HTERT RPE-1 (cell line): ENCODE data around the gene COL2A1.

Source experiments
- in situ Hi-C: fragments of 300-500 bp; cut with MboI; formaldehyde crosslinking; loops from 4 replicates; pipeline ENCODE4 v1.14.3; 2020; ENCODE audit warnings: low sequenced_read_pairs

The COL2A1 gene

DNA sequence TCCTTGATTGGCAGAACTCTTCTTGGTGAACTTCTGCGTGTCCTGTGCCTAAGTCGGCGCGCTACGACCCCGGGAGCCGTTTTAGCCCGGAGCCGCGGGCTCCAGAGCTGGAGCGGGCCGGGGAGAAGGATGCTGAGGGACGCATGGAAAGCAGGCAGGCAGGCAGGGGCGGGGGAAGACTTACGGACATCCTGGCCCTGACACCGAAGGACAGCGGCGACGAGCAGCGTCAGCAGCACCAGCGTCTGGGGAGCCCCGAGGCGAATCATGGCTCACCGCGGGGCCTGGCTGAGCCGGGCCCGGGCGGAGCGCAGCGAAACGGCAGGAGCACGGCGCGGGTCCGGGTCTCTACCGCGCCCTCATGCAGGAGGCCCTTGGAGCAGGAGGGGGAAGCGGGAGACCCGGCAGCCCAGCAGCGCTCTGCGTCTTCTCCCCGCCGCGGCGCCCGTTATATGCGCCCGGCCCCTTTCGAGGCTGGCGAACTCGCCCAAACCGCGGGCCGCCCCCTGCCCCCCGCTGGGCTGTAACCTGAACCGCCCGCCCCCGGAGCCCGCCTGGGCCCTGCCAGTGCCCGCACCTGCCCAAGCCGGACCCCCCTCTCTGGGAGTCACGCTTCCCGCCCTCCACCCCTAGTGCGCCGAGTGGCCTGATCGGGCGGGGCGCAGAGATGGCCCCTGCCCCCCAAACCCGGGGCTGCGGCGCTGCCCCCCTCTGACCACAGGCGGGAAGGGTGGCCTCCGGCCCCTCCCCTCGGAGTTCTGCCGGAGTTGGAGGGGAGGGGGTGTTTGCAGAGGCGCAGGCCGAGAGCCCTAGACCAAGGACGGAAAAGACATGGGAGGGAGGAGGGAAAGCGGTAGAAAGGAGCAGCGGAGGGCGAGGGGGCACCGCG is at the start of gene COL2A1:
COL2A1 (minus strand) TSS at position 424 of the 889 bp plus-strand sequence; CDS start at position 269, 155 bp downstream.
- in situ Hi-C loops = no loop called here

DNA sequence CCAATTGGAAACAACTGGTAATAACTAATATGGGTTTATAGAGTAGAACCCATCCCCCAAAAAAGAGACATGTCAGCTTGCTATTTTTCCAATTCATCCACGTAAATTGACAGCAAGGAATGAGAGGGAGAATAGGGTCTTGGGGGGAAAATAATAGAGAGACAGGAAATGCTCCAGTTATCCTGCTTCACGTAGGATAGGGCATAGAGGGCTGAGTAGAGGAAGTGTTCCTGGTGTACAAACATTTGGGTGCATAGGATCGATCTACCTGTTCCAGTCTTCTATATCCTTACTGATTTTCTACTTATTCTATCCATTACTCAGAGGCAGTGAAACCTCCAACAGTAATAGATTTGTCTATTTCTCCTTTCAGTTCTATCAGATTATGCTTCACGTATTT is 49.6 kb upstream of the COL2A1 start:
- in situ Hi-C loops = no loop called here

DNA sequence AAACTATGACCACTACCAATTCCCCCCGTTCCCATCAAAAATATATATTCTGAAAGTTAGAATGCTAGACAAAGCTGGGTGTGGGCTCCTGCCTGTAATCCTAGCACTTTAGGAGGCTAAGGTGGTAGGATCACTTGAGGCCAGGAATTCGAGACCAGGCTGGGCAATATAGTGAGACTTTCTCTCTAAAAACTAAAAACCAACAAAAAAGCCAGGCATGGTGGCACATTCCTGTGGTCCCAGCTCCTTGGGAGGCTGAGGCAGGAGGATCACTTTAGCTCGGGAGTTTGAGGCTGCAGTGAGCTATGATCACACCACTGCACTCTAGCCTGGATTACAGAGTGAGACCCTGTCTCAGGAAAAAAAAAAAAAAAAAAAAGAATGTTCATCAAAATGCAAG is 48.8 kb upstream of the COL2A1 start:
- in situ Hi-C loops = no loop called here

DNA sequence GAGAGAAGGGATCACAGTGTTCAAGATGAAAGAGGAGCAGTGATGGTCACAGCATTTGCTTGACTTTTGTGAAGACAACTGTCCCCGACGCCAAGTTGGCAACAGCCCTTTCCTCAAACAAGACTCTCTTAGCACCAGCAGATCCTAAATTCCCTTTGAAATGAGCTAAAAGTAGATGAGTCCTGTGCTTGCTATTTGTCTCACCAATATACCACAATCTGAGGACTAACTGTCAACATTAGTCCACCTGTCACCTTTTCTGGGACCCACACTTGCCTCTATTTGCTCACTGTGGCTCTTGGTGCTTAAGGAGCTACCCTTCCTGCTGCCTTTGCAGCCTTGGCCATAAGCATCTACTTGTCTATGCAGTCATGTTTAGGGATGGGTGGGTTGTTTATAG is 47.4 kb upstream of the COL2A1 start:
- in situ Hi-C loops = no loop called here

DNA sequence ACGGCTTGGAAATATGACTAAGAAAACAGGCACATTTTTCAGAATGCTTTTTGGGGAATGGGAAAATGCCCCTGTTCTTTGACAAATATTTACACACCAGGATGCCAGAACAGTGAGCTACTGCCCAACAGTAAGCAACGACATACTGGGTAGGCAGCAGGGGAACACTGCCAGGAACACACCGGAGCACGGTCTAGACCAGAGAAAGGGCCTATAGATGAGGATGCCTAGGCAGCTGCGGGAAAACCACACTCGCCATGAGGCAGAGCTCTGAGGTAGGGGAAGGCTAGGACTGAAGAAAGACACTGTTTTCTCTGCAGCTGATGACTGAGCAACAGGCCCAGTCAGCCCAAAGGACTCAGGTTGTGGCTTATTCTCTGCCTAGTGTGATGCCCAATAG is 45.9 kb upstream of the COL2A1 start:
- in situ Hi-C loops = no loop called here

DNA sequence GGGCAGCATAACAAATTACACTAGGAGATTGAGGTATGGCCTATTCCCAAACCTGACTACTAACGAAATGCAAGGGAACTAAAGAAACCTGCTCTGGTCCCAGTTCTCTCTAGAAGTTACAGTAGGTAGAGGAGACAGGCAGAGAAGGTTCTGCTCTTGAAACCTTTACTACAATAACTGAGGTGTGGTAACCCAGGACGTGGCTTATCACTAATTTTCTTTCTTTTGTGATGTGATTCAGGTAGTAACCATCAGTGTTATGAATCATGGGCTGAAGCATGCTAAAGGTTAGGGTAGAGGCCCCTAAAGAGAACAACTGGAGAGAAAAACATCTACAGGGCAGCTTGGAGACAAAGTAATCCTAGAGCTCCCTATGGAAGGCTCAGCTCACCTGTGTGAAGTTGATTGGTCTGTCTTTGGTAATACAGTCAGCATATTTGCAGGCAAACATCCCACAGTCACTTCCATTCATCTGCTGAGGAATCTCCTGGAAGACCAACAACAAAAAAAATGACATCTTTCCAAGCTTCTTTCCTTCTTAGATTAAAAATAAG is 41.8 kb upstream of the COL2A1 start:
- in situ Hi-C loops = no loop called here

DNA sequence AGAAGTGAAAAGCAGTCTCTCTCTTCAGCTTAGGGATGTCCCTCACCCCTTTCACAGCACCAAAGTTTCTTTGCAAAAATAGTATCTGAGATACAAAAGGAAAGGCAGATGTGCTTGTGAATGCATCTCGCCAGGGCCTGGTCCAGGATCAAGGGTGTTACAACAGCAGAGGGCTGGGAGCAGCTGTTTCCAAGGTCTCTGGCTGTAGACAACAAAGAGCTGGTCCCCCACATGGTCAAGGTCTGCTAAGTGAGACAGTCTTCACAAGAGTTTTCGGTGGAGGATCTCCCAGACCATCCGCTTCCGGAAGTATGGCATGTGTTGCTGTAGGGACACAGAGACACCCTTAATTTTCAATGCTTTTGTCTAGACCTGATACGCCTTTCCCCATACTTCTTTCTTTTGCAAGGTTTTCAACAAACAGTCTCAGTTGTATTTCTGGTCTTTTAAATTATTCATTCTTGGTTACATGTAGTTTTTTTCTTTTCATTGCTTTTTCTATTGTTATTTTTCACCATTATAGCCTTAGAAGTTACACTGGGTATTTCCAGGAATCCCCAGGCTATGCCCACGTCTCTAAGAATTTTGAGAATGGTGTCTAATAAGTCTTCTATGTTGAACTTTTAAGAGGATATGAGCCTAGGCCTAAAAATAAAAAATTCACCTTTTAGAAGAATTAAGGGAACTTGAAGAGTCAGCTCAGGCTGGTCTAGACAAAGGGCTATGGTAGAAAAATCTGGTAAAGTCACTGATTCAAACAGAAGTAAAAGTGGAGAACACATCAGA is 41.0 kb upstream of the COL2A1 start:
- in situ Hi-C loops = no loop called here

DNA sequence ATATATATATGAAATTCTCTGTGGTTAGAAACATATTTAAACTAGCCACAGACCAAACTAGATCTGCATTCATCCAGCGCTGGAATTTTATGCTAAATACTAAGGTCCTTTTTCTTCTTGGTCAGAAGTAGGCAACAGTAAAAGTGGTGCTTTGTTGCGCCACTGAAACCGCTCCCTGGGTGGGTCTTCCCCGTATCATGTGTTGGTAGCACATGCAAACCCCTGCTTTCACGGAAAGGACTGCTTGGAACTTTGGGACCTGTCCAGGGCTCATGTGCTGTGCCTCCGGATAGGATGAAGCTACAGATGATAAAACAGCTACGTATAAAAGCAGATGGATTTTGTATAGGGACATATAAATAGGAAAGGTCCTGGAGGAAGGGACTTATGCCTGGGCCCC is 40.1 kb upstream of the COL2A1 start:
- in situ Hi-C loops = no loop called here

DNA sequence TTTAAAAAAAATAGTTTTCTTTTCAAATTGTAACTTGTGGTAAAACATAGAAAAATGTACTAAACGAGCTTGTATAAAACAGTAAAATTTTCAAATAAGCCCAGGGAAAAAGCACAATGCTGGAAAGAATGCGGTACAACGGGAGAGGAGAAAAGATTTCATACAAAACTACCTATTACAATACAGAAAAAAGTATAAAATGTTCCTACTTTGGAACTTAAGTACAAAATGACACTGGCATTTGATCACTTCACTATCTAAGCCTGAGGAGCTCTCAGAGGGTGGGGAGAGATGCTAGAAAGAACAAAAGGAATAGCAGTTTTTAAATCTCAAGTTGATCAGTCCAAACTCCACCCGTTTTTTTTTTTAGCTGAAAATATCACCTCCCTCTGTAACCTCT is 39.5 kb upstream of the COL2A1 start:
- in situ Hi-C loops = no loop called here

DNA sequence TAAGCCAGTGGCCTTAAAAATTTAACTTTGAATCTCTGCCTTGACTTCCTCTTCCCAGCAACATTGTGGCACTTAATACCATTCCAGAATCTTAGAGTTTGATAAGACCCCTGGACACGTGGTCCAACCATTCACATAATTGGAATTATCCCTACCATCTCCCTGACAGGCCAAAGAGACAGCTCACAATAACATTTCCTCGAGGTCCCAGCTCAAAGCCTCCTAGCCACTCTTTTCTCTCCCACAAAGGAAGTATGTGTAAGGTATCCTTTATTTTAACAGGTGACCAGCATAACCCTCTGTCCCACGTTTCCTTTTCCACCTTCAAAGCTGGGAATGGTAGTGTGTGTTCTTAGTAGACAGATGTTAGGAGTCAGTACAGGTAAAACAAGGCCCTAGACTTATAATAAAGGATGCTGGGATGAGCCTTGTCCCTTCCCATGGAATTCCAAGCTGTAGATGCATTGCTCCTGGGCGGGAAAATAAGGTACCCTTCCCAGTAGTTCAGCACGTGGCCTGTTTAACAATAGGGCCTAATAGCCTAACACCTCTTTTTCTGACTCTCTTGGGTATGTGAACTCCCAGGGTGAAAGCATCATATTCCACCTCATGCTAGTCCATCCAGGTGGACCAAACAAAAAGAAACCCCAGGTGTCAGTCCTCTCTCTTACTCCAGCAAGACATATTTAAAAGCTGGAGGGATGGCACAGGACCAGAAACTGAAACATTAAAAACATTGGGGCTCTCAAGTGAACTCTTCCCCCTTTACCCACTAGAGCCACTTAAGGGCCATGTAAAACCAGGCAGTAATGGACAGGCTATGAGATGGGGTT is 37.5 kb upstream of the COL2A1 start:
- in situ Hi-C loops = no loop called here

DNA sequence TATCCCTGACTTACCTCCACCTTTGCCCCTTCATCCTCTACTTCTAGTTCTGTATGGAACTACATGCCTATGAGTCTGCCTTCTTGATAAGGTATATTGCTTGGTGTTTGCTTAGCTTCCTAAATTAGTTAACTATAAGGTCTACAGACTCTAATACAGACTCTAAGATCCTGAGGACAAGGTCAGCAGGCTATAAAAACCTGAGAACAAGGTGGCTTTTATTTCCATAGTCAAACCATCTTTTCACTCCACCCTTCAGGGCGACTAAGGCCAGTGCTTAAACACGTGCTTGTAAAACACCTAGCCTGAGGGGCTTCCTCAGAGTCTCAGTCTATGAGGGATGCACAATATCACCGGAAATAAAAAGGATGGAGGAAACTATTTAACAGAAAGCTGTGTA is 36.1 kb upstream of the COL2A1 start:
- in situ Hi-C loops = no loop called here

DNA sequence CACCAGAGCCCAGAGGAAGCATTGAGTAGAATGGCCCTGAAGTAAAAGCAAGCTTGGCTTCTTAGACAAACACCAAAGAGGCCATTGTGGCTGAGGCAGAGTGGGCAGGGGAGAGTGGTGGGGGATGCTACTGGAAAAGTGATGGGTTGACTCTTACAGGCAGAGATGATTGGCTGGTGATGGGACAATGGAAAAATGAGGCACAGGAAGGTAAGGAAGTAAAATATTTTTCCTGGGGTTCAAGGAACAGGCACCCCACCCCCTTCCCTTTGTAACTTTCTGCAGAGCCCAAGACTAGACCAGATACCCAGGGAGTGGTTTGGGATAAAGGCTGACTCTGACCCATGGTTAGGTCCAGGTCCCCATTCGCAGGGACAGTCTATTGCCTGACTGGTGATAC is 34.9 kb upstream of the COL2A1 start:
- in situ Hi-C loops = no loop called here

DNA sequence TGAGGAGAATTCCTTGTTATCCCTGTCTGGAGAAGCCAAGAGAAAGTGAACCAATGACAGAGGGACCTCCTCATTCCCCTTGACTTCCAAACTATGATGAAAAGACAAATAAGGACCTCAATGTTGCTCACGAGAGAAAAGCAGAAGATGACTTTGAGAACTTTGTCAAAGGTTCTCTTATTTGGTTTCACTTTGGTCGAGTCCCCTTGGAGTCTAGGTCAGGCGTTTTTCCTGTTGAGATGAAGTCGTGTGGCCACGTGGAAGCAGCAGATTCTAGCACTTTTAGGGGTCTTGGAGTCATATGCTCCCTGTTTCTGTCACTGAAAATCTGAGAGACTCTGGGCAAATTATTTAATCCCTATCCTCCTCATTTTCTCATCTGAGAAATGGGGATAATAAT is 33.8 kb upstream of the COL2A1 start:
- in situ Hi-C loops = no loop called here

DNA sequence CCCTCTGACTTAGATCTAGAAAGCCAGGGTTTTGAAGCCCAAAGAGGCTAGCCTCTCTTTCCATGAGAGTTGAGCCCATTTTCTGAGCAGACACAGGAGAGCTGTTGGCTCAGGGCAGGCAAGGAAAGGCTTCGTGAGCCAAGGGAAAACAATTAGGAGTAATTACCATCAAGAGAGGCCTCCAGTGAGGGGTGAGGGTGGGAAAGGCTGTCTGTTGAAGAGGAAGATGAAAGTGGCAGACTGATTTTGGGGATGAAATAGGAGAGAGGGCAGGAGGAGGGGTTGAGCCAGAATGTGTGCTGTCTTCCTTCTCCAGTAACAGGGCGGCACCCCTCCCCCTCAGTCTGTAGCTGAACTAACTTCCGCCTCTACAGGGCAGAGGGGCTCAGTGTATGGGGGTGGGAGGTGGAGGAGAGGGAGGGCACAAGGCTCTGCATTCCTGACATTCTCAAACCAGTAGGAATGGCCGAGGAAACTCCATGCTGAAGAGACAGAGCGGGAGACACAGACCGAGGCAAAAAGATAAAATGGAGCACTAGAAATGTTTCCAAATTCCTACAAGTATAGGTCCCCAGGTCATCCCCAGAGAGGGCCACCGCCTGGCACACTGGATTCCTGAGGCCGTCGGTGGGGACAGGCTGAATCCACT is 33.1 kb upstream of the COL2A1 start:
- in situ Hi-C loops = no loop called here

DNA sequence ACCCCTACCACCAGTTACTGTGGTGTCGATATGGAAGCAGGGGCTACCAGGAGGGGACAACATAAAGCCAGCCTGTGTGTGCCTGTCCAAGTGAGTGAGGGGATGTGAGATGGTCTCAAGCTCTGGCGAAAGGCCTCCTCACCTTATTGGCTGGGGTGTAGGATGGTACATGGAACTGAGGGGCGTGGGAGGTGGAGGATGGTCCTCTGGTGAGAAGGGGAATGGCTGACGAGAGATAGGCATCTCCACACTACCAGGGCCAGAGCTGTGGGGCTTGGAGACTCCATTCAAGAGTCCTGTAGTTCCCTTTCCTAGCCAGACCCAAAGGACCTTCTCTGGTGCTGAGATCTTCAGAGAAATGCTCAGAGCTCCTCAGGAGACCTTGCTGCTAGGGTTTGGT is 32.5 kb upstream of the COL2A1 start:
- in situ Hi-C loops = no loop called here

DNA sequence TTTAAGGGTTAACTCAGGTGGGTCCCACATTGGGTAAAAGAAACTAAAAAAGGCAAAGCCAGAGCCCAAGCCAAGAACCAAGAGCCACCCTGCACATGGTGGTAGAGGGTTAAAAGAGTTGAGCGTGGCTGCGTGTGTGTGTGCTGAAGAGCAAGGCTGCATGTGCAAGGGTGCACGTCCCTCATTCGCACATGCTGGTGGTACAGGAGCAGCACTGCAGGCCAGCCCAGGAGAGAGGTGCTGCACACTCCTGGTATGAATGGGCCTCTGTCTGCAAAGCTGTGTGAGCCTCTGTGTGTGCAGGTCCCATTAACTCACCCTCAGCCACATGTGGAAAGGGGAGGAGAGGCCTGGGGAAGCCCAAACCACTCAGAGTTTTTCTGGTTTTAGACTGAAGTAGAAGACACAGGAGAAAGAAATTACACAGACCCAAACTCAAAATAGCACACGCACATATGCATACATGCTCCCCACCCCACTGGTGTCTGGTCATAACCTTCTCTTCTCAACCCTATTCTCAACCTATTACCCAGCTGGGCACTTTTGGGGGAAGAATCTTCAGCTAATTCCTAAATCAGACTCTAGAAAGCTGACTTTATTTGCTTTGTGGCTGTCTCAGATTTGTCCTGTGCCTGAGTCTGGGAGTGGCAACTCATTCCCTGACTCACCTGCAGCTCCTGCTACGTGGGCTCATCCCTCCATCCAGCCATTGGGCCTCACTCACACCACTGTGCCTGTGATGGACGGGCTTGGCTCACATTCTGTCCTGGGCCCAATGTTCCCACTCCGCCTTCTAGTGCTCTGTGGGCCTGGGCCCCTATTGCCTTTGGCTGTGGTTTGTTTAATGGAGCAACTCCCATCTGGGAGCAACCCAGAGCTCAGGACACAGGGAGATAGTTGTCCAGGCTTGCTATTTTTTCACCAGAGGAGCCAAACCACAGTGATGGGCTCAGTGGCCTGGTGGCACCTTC is 30.8 kb upstream of the COL2A1 start:
- in situ Hi-C loops = no loop called here

DNA sequence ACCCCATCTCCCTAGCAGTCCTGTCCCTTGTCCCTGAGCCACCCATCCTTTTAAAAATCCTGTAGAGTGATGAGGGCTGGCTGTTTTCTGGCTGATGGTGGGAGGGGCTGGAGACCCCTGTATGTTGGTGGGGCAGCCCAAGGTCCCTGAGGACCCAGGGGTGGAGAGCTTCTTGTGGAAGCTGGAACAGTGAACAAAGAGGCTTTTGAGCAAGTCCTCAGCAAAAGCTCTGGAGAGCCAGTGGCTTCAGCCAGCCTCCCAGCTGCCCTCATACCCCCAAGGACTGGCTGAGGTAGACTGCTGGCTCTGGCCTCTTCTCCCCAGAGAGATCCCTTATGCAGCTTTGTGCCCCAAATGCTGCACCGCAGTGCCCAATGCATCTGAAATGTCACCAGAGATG is 29.2 kb upstream of the COL2A1 start:
- in situ Hi-C loops = no loop called here

DNA sequence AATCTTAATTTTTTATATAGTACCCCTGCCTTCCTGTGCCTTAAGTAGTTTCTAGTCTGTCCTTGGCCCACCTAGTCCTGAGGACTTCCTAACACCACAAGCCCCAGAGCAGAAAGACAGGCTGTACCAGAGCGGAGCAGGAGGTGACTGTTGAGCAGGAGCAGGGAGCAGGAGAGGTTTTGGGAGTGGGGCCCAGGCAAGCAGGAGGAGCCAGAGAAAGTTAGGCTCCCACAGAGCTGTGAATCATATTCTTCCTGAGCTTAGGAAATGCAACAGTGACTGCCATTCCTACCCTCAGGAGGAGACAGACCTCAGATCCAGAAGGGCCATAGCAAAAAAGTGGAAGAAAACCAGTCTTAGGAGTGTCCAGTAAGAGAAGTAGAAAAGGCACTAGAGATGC is 28.3 kb upstream of the COL2A1 start:
- in situ Hi-C loops = no loop called here
